WTC11 (cell line): Measurements from ENCODE around the gene NOS3. TPM values are rescaled to one million over a fixed set of nuclear protein-coding genes. Genes with fewer than 3 reads are reported as not detected.

Source experiments
- ATAC-seq: fragments of 200-7000 bp; cut with Tn5 transposase; 2 replicates; pipeline ENCODE4 v1.10.0; 2021; ENCODE audit warnings: mild to moderate bottlenecking, moderate library complexity
- CTCF ChIA-PET: fragments of 300-600 bp; sonication (Branson Sonifier 250); formaldehyde crosslinking; loops from one replicate; lab custom pipeline; 2021; ENCODE audit warnings: antibody characterized with exemption; lab: Charles Lee
- POLR2A ChIA-PET: fragments of 350-600 bp; sonication (Branson Sonifier 250); formaldehyde crosslinking; loops from one replicate; lab custom pipeline; 2021; ENCODE audit warnings: antibody characterized with exemption; lab: Charles Lee
- DNase-seq: peaks from one replicate; pipeline ENCODE4 v3.0.0; 2021; ENCODE audit warnings: low spot score
- H3K27ac Mint-ChIP-seq: 2 replicates; pipeline ENCODE4 v1.8.0; 2021; ENCODE audit warnings: mixed read lengths
- H3K27me3 Mint-ChIP-seq: 2 replicates; pipeline ENCODE4 v1.8.0; 2021; ENCODE audit warnings: low read depth, mild to moderate bottlenecking, moderate library complexity, mixed read lengths
- H3K36me3 Mint-ChIP-seq: 2 replicates; pipeline ENCODE4 v1.8.0; 2021; ENCODE audit warnings: mixed read lengths
- H3K4me1 Mint-ChIP-seq: 2 replicates; pipeline ENCODE4 v1.8.0; 2022; ENCODE audit warnings: mixed read lengths
- H3K4me3 Mint-ChIP-seq: 2 replicates; pipeline ENCODE4 v1.8.0; 2021; ENCODE audit warnings: mild to moderate bottlenecking, moderate library complexity, mixed read lengths
- H3K9me3 Mint-ChIP-seq: 2 replicates; pipeline ENCODE4 v1.8.0; 2021; ENCODE audit warnings: mixed read lengths
- AFF4 ChIP-seq: sonication (generic); formaldehyde crosslinking; IDR thresholded peaks from 2 replicates; pipeline ENCODE4 v1.8.1; 2023; ENCODE audit warnings: mild to moderate bottlenecking, missing genetic modification reagents, borderline replicate concordance
- ATF1 ChIP-seq: sonication (generic); formaldehyde crosslinking; IDR thresholded peaks from 2 replicates; pipeline ENCODE4 v1.8.1; 2023; ENCODE audit warnings: mild to moderate bottlenecking, moderate library complexity, missing genetic modification reagents
- ATF6 ChIP-seq: sonication (generic); formaldehyde crosslinking; IDR thresholded peaks from 2 replicates; pipeline ENCODE4 v1.8.1; 2023; ENCODE audit warnings: mild to moderate bottlenecking, missing genetic modification reagents
- CREB1 ChIP-seq: sonication (generic); formaldehyde crosslinking; IDR thresholded peaks from 2 replicates; pipeline ENCODE4 v1.8.0; 2023; ENCODE audit warnings: mild to moderate bottlenecking, missing genetic modification reagents
- CREM ChIP-seq: sonication (generic); formaldehyde crosslinking; IDR thresholded peaks from 2 replicates; pipeline ENCODE4 v1.8.1; 2022; ENCODE audit warnings: mild to moderate bottlenecking, missing genetic modification reagents, moderate library complexity
- CTCF ChIP-seq: fragments of 200-600 bp; IDR thresholded peaks from 2 replicates; pipeline ENCODE4 v1.8.0; 2022; ENCODE audit warnings: antibody characterized with exemption
- E2F1 ChIP-seq: sonication (generic); formaldehyde crosslinking; IDR thresholded peaks from 2 replicates; pipeline ENCODE4 v1.8.0; 2022; ENCODE audit warnings: mild to moderate bottlenecking, missing genetic modification reagents
- EMX1 ChIP-seq: fragments of 250-450 bp; sonication (Bioruptor Pico); IDR thresholded peaks from 2 replicates; pipeline ENCODE4 v1.8.0; 2021; ENCODE audit warnings: mild to moderate bottlenecking
- ESRRA ChIP-seq: sonication (generic); formaldehyde crosslinking; IDR thresholded peaks from 2 replicates; pipeline ENCODE4 v1.8.1; 2022; ENCODE audit warnings: mild to moderate bottlenecking, missing genetic modification reagents, borderline replicate concordance
- GABPB1 ChIP-seq: sonication (generic); formaldehyde crosslinking; IDR thresholded peaks from 2 replicates; pipeline ENCODE4 v1.8.1; 2023; ENCODE audit warnings: mild to moderate bottlenecking, missing genetic modification reagents
- GRHL2 ChIP-seq: fragments of 250-450 bp; sonication (Bioruptor Pico); IDR thresholded peaks from 2 replicates; pipeline ENCODE4 v1.8.0; 2022; ENCODE audit warnings: mild to moderate bottlenecking, moderate library complexity; ENCODE audit not compliant: insufficient replicate concordance, severe bottlenecking
- GTF2I ChIP-seq: fragments of 250-450 bp; sonication (Bioruptor Pico); conservative IDR thresholded peaks from 2 replicates; pipeline ENCODE4 v1.4.0; 2021; ENCODE audit warnings: mild to moderate bottlenecking
- MAX ChIP-seq: sonication (generic); formaldehyde crosslinking; IDR thresholded peaks from 2 replicates; pipeline ENCODE4 v1.8.0; 2022; ENCODE audit warnings: mild to moderate bottlenecking, missing genetic modification reagents
- MYBL2 ChIP-seq: sonication (generic); formaldehyde crosslinking; IDR thresholded peaks from 2 replicates; pipeline ENCODE4 v1.8.1; 2023; ENCODE audit warnings: mild to moderate bottlenecking, moderate library complexity, missing genetic modification reagents
- NFE2L1 ChIP-seq: sonication (generic); formaldehyde crosslinking; IDR thresholded peaks from 2 replicates; pipeline ENCODE4 v1.8.1; 2023; ENCODE audit warnings: missing genetic modification reagents
- NFYB ChIP-seq: sonication (generic); formaldehyde crosslinking; conservative IDR thresholded peaks from 2 replicates; pipeline ENCODE4 v1.8.0; 2022; ENCODE audit warnings: low read depth, missing genetic modification reagents
- PRRX2 ChIP-seq: fragments of 250-450 bp; sonication (Bioruptor Pico); IDR thresholded peaks from 2 replicates; pipeline ENCODE4 v1.8.0; 2021; ENCODE audit warnings: mild to moderate bottlenecking
- SP1 ChIP-seq: sonication (generic); formaldehyde crosslinking; conservative IDR thresholded peaks from 2 replicates; pipeline ENCODE4 v1.8.1; 2022; ENCODE audit warnings: missing genetic modification reagents
- TP53 ChIP-seq: sonication (generic); formaldehyde crosslinking; IDR thresholded peaks from 2 replicates; pipeline ENCODE4 v1.8.1; 2023; ENCODE audit warnings: mild to moderate bottlenecking, missing genetic modification reagents
- USF1 ChIP-seq: sonication (generic); formaldehyde crosslinking; IDR thresholded peaks from 2 replicates; pipeline ENCODE4 v1.8.0; 2022; ENCODE audit warnings: mild to moderate bottlenecking, missing genetic modification reagents
- USF2 ChIP-seq: sonication (generic); formaldehyde crosslinking; IDR thresholded peaks from 2 replicates; pipeline ENCODE4 v1.8.1; 2023; ENCODE audit warnings: mild to moderate bottlenecking, missing genetic modification reagents, moderate library complexity
- ZNF121 ChIP-seq: sonication (generic); formaldehyde crosslinking; IDR thresholded peaks from 2 replicates; pipeline ENCODE4 v1.8.0; 2023; ENCODE audit warnings: missing genetic modification reagents
- ZNF396 ChIP-seq: fragments of 250-450 bp; sonication (Bioruptor Pico); IDR thresholded peaks from 2 replicates; pipeline ENCODE4 v1.8.0; 2021; ENCODE audit warnings: mild to moderate bottlenecking, moderate library complexity, borderline replicate concordance
- ZNF416 ChIP-seq: fragments of 250-450 bp; sonication (Bioruptor Pico); IDR thresholded peaks from 2 replicates; pipeline ENCODE4 v1.9.0; 2021; ENCODE audit warnings: mild to moderate bottlenecking, inconsistent platforms
- ZNF425 ChIP-seq: fragments of 250-450 bp; sonication (Bioruptor Pico); conservative IDR thresholded peaks from 2 replicates; pipeline ENCODE4 v1.9.0; 2021; ENCODE audit warnings: mild to moderate bottlenecking
- total RNA-seq: library from RNA; stranded (reverse); gene quantifications from 3 replicates; pipeline ENCODE4 v1.2.3, GENCODE V29; 2021

NOS3 gene
- total RNA-seq, 1 experiment from 2014 or later: 6.6 TPM

GRCh38 chr7:151013733-151014497 is 23.1 kb downstream of the NOS3 start:
- DNase-seq: peak; percentile 94
- ChIA-PET CTCF (interaction anchor here (0.6 to 6.6 kb wide), 26 partner anchors 9 to 698 kb away, joined by 3 to 49 read pairs (median 5); partner anchors contain the start of genes ABCB8 and GIMAP1), POLR2A (interaction anchor here (1.0 kb wide), 1 partner anchor 14 kb away, joined by 4 read pairs; the partner anchor contains the start of gene ABCB8)
- Mint-ChIP-seq H3K4me1 (peaks cover 43% of the 10 kb centered on the region), H3K27me3 (peaks cover 61% of the 10 kb centered on the region), H3K36me3 (no peaks in the 10 kb centered on the region), H3K9me3 (no peaks in the 10 kb centered on the region), H3K4me3 (peak overlapping the region; percentile 75), H3K27ac (peak overlapping the region; percentile 44; the same call in 1 of the 2 replicates)
- ATAC-seq: peak; percentile 32
- TF ChIP-seq ESRRA (CRISPR knock-in tag) (no peak), EMX1 (CRISPR knock-in tag) (no peak), GABPB1 (CRISPR knock-in tag) (no peak), ATF6 (CRISPR knock-in tag) (no peak), AFF4 (no peak), USF2 (CRISPR knock-in tag) (no peak), MYBL2 (peak; percentile 86), ATF1 (CRISPR knock-in tag) (0 out of 2 replicates have a peak, but pooled peaks have one; percentile 83), CREM (CRISPR knock-in tag) (peak; percentile 87), NFYB (CRISPR knock-in tag) (no peak), PRRX2 (CRISPR knock-in tag) (no peak), GRHL2 (CRISPR knock-in tag) (no peak), ZNF416 (CRISPR knock-in tag) (no peak), GTF2I (CRISPR knock-in tag) (no peak), ZNF425 (CRISPR knock-in tag) (no peak), ZNF396 (CRISPR knock-in tag) (no peak), SP1 (CRISPR knock-in tag) (peak; percentile 76), CREB1 (CRISPR knock-in tag) (peak; percentile 78; the same call in 1 of the 2 replicates), TP53 (CRISPR knock-in tag) (no peak), E2F1 (CRISPR knock-in tag) (0 out of 2 replicates have a peak, but pooled peaks have one; percentile 54), NFE2L1 (CRISPR knock-in tag) (peak; percentile 86; the same call in 1 of the 2 replicates), CTCF (no peak), MAX (CRISPR knock-in tag) (peak; percentile 97), ZNF121 (CRISPR knock-in tag) (peak; percentile 5; the same call in 1 of the 2 replicates), USF1 (CRISPR knock-in tag) (peak; percentile 56; the same call in 1 of the 2 replicates)
